GM18858 (cell line): ENCODE data around the gene LRRC4B.
"Not testable (repeated sequence)": the region's sequence is repeated elsewhere in the genome, so short reads cannot be mapped to it uniquely, and the experiment has no call there.

Source experiments
- ATAC-seq: cut with Tn5 transposase; IDR thresholded peaks from one replicate; pipeline ENCODE4 v1.9.1; 2021; ENCODE audit not compliant: unreplicated experiment

Gene LRRC4B

DNA sequence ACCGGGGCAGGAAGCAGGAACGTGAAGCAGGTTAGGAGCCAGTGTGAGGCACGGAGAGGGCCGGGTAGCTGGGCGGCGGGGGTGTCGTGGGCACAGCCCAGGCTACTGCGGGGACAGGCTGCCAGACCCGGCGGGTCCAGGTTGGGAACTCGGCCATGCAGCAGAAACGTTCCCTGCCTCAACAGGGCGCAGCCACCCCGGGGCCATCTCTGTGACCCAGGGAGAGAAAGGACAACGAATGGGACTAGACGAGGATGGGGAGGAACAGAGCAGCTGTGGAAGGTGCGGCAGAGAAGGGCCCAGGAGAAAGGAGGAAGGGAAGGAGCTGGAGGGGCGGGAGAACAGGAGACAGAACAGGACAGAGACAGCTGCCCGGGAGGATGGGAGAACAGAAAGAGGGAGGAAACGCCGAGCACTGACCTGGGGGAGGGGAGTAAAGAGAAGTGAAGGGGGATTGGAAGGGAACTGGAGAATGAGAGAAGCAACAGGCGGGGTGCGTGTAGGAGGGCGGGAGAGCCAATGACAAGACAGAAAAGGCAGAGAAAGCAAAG, 78.7 kb downstream of the LRRC4B start:
- no peak for ATAC-seq

DNA sequence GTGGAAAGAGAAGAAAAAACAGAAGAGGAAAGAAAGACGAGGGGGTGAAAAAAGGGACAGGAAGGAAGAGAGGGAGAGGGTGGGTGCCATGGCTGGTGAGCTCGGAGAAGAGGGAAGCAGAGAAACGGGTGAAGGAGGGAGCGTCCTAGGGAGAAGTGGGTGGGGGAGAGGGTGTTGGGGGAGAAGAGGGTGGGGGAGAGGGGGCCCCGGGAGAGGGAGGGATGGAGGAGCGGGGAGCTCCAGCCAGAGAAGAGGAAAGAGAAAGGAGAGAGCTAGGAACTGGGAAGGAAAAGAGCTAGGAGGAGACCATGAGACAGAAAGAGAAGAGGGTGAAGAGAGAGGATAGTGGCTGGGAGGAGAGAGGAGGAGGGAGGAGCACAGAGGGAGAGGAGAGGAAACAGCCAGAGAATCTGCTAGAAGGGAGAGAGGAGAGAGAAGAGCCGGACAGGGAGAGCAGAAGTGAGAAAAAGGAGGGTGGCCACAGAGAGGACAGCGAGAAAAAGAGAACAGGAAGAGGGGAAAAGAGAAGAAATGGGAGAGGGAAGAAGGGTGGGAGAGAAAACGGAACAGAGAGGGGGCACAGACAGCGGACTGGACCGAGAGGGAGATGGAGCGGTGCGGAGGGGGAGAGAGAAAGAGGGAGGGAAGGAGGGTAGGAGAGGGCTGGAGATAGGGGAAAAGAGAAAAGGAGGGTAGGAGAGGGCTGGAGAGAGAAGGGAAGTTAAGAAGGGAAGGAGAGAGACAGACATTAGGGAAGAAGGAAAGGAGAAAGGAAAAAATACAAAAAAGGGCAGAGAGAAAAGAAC, 79.6 kb downstream of the LRRC4B start:
- no peak for ATAC-seq

DNA sequence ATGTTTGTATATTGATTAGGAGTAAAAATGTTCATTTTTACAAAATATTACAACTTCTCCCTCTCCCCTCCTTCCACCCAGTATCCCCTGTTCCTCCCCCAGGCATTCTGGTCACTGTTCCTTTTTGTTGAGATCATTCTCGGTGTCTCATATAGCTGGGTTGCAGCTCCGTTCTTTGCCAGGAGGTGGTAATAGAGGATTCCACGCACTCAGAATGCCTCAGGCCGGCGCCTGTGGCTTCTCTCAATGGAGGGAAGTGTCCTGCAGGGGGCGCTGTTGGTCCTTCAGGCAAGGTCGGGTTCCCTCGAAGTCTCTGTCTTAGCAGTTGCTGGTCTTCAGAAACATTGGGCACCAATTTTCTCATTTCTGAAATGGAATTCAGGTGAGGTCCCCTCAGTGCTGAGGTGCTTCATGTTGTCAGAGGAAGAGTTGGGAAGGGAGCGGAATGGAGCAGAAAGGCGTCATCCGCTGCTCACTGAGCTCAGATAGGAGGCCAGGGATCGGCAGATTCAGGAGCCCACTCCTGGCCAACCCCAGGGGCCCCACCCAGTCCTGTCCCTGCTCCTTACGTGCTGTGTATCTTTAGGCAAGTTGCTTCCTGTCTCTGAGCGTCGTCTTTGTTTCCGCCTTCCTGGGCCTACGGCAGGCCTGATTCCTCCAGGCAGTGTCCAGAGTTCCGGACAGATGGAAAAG, 81.3 kb downstream of the LRRC4B start:
- no peak for ATAC-seq

DNA sequence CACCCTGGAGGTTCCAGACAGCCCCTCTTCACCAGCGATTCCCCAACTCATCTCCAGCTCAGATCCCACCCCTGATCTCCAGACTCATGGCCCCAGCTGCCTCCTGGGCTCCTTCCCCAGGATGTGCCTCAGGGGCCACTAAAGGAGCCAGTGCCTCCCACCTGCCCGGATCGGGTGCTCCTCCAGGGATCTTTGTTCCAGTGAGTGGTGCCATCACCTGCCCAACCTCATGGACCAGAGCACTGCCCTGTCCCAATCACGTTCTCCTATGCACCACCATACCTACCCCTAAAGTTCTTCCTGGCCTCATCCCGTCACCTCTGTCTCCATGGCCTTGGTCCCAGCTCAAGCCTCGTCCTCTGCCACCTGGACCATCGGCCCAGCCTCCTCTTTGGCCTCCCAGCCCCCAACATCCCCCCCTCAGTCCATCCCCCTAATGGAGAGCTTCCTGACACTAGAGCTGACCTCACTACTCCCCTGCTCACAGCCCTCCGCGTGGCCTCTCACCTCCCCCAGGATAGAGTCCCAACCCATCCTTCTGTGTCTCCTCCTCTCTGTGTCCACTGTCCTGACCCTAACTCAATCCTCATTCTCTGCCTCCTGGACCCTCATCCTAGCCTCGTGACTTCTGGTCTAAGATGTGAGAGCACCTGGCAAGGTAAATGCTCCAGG, 82.8 kb downstream of the LRRC4B start:
- ATAC-seq = no peak

DNA sequence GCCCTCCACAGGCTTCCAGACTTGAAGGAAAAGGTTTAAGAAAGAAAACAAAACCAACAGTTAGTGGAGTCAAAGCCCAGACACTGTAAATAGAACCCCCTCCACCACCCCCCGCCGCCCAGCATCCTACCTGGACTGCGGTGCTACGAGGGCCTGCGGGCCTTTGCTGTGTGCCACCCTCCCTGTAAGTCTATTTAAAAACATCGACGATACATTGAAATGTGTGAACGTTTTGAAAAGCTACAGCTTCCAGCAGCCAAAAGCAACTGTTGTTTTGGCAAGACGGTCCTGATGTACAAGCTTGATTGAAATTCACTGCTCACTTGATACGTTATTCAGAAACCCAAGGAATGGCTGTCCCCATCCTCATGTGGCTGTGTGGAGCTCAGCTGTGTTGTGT, 85.3 kb downstream of the LRRC4B start:
- ATAC-seq = no peak

DNA sequence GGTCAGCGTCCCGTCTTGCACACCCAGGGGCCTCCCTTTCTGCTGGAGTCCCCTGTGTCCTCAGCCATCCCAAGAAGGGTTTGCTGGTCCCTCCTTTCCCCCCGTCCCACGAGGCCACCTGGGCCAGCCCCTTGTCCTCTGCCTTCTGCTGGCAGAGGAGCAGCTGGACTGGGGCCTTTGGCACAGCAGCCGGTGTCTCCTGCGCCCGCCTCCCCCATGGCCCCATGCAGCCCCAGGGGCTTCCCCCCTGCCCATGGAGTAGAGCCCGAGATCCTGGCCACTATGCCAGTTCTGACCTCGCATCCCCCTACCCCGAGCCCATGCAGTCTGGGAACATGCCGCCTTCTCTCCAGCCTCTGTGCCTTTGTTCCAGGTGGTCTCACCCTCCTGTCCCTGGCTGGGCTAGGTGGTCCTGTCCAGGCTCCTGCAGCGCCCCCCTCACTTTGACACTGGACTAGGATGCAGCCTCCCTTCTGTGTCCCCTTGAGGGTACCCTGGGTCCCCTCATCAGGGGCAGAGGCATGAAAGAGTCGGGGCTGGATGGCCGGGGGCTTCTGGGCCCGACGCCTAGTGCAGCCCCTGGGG, 85.9 kb downstream of the LRRC4B start:
- no peak for ATAC-seq

DNA sequence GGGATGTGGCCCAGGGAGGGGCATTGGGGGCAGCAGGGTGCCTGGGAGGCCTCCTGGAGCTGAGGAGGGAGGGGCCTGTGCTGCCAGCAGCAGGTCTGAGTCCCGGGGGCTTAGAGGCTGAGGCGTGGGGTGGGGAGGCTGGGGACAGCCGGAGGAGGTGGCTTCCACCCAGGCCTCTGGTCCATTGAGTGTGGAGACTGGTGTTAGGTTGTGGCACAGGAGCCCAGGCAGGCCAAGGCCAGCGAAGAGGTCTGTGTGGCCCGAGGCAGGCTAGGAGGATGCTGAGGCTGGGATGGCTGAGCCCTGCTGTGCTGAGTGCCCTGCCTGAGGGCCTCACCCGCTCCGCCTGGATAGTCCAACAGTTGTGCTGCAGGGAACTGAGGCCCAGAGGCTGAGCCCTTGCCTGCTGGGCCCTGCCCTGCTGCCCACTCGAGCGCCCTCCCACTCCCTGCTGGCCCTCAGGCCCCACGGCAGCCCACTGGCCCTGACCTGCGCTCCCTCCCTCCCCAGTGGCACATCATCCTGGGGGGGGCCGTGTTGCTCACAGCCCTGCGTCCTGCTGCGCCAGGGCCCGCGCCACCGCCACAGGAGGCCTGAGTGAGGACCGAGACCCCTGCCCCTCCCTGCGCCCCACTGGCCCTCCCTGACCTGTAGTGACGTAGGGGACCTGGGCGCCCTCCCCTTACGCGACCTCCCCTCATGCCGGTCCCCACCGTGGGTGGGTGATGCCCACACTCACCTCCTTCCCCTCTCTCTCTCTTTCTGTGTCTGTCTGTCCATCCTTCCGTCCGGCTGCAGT, 86.7 kb downstream of the LRRC4B start:
- ATAC-seq = no peak

DNA sequence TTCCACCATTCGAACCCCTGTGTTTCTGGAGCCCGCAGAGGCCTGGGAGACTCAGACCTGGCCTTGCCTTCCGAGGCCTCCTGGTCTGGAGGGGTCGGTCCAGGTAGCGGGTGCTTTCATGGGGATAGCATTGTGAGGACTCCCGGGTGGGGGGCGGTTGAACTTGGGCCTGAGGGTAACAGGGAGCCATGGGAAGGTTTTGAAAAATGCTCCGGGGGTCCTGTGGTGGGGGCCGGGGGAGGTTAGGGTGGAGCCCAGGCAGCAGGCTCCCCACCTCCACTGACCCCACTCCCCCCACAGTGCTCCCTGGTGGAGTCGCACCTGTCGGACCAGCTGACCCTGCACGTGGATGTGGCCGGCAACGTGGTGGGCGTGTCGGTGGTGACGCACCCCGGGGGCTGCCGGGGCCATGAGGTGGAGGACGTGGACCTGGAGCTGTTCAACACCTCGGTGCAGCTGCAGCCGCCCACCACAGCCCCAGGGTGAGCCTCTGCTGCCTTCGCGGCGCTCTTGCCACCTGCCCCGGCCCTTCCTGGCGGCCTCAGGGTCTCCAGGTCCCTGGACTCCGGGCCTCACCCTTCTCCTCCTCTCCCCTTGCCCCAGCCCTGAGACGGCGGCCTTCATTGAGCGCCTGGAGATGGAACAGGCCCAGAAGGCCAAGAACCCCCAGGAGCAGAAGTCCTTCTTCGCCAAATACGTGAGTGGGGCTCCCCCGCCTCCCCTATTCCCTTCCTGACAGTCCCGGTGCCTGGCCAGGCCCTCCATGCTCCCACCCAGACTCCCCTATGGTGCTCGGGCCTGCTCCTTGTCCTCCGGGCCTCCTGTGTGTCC, 87.7 kb downstream of the LRRC4B start:
- no peak for ATAC-seq

DNA sequence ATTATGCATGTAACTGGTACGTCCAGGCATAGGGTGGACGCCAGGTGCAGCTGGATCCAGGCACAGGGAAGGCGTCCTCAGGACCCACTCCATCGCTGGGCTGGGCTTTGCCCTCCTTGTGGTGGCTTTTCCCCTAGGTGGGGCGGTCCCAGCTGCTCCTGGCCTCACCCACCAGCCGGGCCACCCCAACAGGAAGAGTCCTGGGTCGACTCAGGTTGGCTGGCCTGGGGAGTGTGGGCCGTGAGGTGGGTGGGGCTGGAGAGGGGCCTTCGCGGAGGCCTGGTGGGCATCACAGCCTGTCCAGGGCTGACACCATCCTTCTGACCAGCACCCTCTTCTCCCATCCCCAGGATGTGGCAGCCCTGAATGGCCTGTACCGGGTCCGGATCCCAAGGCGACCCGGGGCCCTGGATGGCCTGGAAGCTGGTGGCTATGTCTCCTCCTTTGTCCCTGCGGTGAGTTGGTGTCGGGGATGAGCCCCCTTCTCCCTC, 88.4 kb downstream of the LRRC4B start:
- ATAC-seq = no peak

DNA sequence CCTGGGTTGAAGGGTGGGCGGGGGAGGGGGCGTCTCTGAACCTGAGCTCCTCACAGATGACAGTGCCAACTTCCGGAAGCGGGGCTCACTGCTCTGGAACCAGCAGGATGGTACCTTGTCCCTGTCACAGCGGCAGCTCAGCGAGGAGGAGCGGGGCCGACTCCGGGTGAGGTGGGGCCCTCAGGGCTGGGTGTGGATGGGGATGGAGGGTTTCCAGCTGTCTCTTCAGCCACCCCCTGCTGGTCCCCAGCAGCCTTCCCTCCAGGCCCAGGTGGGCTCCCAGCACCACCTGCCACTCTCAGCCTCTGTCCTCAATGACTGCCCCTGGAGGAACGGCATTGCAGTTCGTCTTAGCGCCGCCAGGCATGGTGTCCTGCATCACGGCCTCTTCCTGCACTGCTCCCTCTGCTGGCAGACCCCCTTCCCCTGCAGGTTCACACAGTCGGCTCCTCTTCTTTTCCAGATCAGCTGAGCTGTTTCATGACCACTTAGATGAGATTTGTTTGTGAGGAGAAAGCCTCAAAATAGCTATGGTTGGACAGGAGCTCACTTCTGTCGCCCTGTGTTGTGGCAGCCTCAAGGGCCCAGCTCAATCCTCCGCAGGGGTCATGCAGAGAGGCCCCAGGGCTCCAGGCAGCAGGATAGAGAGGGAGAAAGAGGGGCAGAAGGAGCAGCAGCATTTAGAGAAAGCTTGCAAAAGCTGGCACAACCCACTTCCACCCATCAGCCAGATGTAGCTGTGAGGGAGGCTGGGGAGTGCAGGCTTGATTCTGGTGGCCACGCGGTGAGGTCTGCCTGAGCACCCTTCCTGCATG, 89.1 kb downstream of the LRRC4B start:
- no peak for ATAC-seq

DNA sequence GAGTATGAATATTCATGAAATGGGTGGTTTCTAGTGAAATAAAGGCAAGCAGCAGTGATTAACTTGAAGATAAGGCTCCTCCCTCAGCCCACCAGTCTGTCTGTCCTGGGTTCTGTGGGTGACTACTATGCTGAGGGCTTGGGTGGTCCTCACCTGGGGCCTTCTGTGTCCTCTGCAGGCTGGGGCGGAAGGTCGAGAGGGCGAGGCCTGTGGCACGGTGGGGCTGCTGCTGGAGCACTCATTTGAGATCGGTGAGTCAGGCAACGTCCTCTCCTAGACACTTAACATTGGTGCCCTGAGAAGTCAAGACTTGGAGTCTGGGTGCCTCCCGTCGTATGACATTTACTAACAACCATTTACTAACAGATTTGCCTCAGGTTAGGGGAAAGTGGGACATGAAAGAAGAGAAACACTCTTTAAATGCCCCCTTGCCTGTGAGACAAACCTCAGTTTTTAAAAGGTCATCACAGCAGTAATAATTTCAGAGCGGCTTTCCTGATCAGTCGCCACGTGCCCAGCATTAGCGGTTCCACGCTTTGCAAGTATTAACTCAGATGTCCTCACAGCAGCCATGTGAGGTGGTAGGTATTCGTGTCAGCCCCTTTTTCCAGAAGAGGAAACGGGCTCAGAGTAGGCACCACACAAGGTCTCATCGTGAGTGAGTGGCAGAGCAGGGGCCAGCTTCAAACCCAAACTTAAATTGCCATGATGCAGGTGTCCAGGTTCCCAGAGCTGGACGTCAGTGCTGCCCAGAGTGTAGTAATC, 90.3 kb downstream of the LRRC4B start:
- ATAC-seq = no peak

DNA sequence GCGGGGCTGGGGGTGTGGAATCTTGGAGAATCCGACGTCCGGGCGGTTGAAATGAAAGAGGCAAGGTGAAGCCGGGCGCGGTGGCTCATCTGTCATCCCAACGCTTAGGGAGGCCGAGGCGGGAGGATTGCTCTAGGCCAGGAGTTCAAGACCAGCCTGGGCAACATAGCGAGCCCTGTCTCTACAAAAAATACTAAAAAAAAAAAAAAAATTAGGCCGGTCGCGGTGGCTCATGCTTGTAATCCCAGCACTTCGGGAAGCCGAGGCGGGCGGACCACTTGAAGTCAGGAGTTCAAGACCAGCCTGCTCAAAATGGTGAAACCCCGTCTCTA, 91.4 kb downstream of the LRRC4B start:
- no peak for ATAC-seq

DNA sequence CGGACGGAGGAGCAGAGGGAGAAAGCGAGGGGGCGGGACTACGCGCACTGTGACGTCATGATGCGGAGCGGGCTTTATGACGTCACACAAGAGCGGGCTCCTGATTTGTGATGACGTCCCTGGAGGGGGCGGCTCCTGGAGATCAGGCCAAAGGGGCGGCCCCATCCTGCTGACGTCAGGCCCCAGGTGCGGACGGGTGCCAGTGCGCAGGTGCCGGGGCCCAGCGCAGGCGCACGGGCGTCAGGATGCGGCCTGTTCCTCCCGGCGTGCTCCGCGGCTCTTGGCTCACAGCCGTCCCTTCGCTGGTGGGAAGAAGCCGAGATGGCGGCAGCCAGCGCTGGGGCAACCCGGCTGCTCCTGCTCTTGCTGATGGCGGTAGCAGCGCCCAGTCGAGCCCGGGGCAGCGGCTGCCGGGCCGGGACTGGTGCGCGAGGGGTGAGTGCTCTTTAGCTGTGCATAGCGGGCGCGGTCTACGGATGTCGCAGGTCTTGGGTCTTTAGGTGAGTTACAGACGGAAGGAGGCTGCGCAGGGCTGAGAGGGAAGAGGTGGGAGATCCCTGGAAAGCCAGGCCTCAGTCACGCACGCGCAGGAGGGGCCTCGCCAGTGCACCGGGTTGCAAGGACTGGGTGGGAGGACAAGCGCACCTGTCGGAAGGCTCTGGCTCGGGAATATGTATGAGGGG, 91.9 kb downstream of the LRRC4B start, which contains the start of the genes EMC10 and GARIN5A:
Gene EMC10 (plus strand): TSS at position 284 of the 683 bp plus-strand sequence. CDS start 38 bp downstream, at position 322.
Gene GARIN5A (minus strand): TSS at position 625 of the 683 bp plus-strand sequence. CDS start 460 bp downstream, at position 165.
- peak; percentile 57 for ATAC-seq

DNA sequence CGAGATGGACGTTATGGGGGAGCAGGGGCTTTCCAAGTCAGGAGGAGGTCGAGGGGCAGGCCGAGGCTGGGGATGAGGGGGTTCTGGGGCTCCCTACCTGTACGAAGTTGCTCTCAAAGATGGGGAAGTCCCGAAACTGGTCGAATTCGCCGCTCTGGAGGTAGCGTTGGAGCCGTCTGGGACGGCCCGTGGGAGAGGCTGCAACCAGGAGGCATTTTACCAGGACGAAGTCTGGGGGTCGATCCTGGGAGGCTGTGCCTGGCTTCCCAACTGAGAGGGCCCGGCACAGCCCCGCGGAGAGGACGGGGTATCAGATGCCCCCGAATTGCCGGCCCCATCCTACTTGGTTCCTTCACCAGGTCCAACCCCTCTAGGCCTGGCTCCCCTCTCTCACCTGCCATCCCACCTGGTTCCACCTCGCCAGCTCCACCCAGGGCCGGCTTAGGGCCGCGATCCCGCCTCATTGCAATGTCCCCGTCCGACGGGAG, 92.5 kb downstream of the LRRC4B start:
- no peak for ATAC-seq

DNA sequence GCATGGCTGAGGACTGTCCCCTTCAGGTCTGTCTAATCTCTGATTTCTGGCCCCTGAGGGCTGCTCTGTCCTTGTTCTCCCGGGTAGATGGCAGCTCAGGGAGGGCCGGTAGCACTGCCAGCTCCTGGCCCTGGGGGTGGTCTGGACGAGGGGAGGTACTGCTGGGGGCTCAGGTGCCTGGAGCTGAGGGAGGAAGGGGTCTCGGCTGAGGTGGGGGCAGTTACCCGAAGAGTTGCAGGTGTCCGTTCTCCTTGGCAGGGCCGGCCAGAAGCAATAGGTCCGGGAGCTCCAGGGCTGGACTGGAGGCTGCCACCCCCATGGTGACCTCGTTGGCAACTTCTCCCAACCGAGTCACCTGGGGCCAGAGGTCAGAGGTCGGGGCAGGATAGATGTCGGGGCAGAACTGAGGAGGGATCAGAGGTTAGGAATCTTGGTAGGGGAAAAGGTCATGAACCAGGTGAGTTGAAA, 93.1 kb downstream of the LRRC4B start:
- ATAC-seq = no peak

DNA sequence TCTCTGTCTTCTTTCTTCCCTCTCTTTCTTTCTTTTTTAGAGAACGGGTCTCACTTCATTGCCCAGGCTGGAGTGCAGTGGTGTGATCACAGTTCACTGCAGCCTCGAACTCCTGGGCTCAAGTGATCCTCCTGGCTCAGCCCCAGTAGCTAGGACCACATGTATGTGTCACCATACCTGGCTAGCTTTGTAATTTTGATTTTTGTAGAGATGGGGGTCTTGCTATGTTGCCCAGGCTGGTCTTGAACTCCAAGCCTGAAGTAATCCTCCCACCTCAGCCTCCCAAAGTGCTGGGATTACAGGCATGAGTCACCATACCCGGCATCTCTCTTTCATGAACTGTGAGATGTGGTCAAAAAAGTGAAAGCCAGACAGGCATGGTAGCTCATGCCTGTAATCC, 94.9 kb downstream of the LRRC4B start:
- ATAC-seq = not testable (repeated sequence)

DNA sequence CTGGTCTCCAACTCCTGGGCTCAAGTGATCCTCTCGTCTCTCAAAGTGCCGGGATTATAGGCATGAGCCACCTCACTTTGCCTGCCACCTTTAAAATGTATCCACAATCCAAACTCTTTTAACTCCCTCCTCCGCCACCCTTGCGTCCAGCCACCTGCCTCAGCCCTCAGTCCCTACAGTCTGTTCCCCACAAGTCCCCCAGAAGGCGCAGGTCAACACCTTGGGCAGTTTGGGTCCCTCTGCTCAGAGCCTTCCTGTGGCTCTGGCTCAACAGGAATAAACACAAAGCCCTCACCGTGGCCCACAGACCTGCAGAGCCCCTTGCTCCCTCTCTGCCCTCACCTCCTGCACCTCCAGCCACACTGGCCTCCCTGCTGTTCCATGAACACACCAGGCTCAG, 99.4 kb downstream of the LRRC4B start:
- ATAC-seq = no peak
